GM23338 (cell line): ENCODE results near the gene OR51I1. TPM values are rescaled to one million over a fixed set of nuclear protein-coding genes. Genes with fewer than 3 reads are reported as not detected.

Experiments
- ATAC-seq: fragments of 200-7000 bp; cut with Tn5 transposase; 3 replicates; pipeline ENCODE4 v1.9.1; 2020
- DNase-seq: peaks from one replicate; pipeline ENCODE4 v3.0.0-alpha.2; 2015; ENCODE audit warnings: low spot score
- H2AFZ ChIP-seq: fragments of 200-600 bp; sonication (generic); 2 replicates; pipeline ENCODE4 v1.8.0; 2016; ENCODE audit warnings: antibody characterized with exemption, mild to moderate bottlenecking, moderate library complexity
- H3F3A ChIP-seq: fragments of 200-600 bp; sonication (generic); replicated peaks from 2 replicates; pipeline ENCODE4 v1.8.0; 2017; ENCODE audit warnings: antibody characterized with exemption, mixed run types, low read depth
- H3K27ac ChIP-seq: fragments of 200-600 bp; sonication (generic); 2 replicates; pipeline ENCODE4 v1.6.1; 2016; ENCODE audit warnings: low read depth
- H3K27me3 ChIP-seq: fragments of 200-600 bp; sonication (generic); 2 replicates; pipeline ENCODE4 v1.8.0; 2016; ENCODE audit warnings: mild to moderate bottlenecking, mixed run types, moderate library complexity; ENCODE audit not compliant: insufficient read depth
- H3K36me3 ChIP-seq: fragments of 200-600 bp; sonication (generic); 2 replicates; pipeline ENCODE4 v1.8.0; 2016; ENCODE audit warnings: mild to moderate bottlenecking; ENCODE audit not compliant: insufficient read depth
- H3K4me1 ChIP-seq: fragments of 200-600 bp; sonication (generic); 2 replicates; pipeline ENCODE4 v1.8.0; 2016; ENCODE audit warnings: mild to moderate bottlenecking, moderate library complexity; ENCODE audit not compliant: insufficient read depth
- H3K4me2 ChIP-seq: fragments of 200-600 bp; sonication (generic); 2 replicates; pipeline ENCODE4 v1.7.1; 2017; ENCODE audit warnings: mixed run types
- H3K4me3 ChIP-seq: fragments of 200-600 bp; sonication (generic); 2 replicates; pipeline ENCODE4 v1.6.1; 2016; ENCODE audit warnings: mixed run types
- H3K79me2 ChIP-seq: fragments of 200-600 bp; sonication (generic); replicated peaks from 2 replicates; pipeline ENCODE4 v1.8.0; 2017; ENCODE audit warnings: mild to moderate bottlenecking; ENCODE audit not compliant: insufficient read depth
- H3K9me2 ChIP-seq: fragments of 200-600 bp; sonication (generic); 2 replicates; pipeline ENCODE4 v1.8.0; 2017; ENCODE audit not compliant: insufficient read depth
- H4K20me1 ChIP-seq: fragments of 200-600 bp; sonication (generic); replicated peaks from 2 replicates; pipeline ENCODE4 v1.8.0; 2017; ENCODE audit warnings: mild to moderate bottlenecking; ENCODE audit not compliant: insufficient read depth
- H3K27ac Mint-ChIP-seq: 2 replicates; pipeline ENCODE4 v1.8.0; 2020; ENCODE audit warnings: inconsistent platforms, mild to moderate bottlenecking, moderate library complexity, mixed read lengths
- H3K27me3 Mint-ChIP-seq: 3 replicates; pipeline ENCODE4 v1.8.0; 2022; ENCODE audit warnings: low read depth, mild to moderate bottlenecking, moderate library complexity, mixed read lengths, inconsistent platforms; ENCODE audit not compliant: insufficient read depth, poor library complexity
- H3K36me3 Mint-ChIP-seq: 3 replicates; pipeline ENCODE4 v1.8.0; 2021; ENCODE audit warnings: low read depth, mild to moderate bottlenecking, inconsistent platforms, moderate library complexity, mixed read lengths
- H3K4me1 Mint-ChIP-seq: 3 replicates; pipeline ENCODE4 v1.8.0; 2020; ENCODE audit warnings: mild to moderate bottlenecking, inconsistent platforms, mixed read lengths
- H3K4me3 Mint-ChIP-seq: 3 replicates; pipeline ENCODE4 v1.8.0; 2021; ENCODE audit warnings: moderate library complexity, mild to moderate bottlenecking, inconsistent platforms, mixed read lengths
- H3K9me3 Mint-ChIP-seq: 3 replicates; pipeline ENCODE4 v1.8.0; 2020; ENCODE audit warnings: moderate library complexity, mild to moderate bottlenecking, inconsistent platforms, mixed read lengths
- EZH2 ChIP-seq: fragments of 200-600 bp; sonication (generic); IDR thresholded peaks from one replicate; pipeline ENCODE4 v1.8.0; 2017; ENCODE audit warnings: antibody characterized with exemption, mild to moderate bottlenecking, low read depth; ENCODE audit not compliant: unreplicated experiment
- JUNB ChIP-seq: IDR thresholded peaks from one replicate; pipeline ENCODE4 v1.6.1; 2016; ENCODE audit warnings: antibody characterized with exemption; ENCODE audit not compliant: unreplicated experiment
- NANOG ChIP-seq: IDR thresholded peaks from 2 replicates; pipeline ENCODE4 v1.6.1; 2016; ENCODE audit warnings: antibody characterized with exemption, borderline replicate concordance
- POLR2AphosphoS5 ChIP-seq: IDR thresholded peaks from 2 replicates; pipeline ENCODE4 v1.6.1; 2016; ENCODE audit warnings: antibody characterized with exemption, low read depth
- STAT1 ChIP-seq: IDR thresholded peaks from one replicate; pipeline ENCODE4 v1.6.1; 2016; ENCODE audit warnings: antibody characterized with exemption; ENCODE audit not compliant: unreplicated experiment
- ZNF114 ChIP-seq: fragments of 250-450 bp; sonication (Bioruptor Pico); IDR thresholded peaks from 2 replicates; pipeline ENCODE4 v1.5.0; 2020; ENCODE audit warnings: mild to moderate bottlenecking, moderate library complexity
- polyA plus RNA-seq: library from polyadenylated mRNA; unstranded; fragments of >200 nt; fragmentation: Nextera tagmentation; extraction: Ambion mirVana; gene quantifications from 2 replicates; pipeline ENCODE4 v1.2.1, GENCODE V29; 2016
- total RNA-seq: library from RNA; depleted of rRNA; stranded (reverse); fragments of >200 nt; shearing (Covaris generic); gene quantifications from 2 replicates; pipeline ENCODE4 v1.2.3, GENCODE V29; 2014
- TF ChIP-seq, protein P1 (sequence below): fragments of 250-450 bp; sonication (Bioruptor Pico); IDR thresholded peaks from 2 replicates; pipeline ENCODE4 v1.5.0; 2020; ENCODE audit warnings: mild to moderate bottlenecking, moderate library complexity
- TF ChIP-seq, protein P2 (sequence below), 2 experiments: fragments of 200-600 bp in 1 of 2; sonication (generic) in 1 of 2; conservative IDR thresholded peaks; 2 replicates each; pipeline versions ENCODE4 v1.5.1 to v1.6.1; 2016 to 2017; ENCODE audit warnings: antibody characterized with exemption in 2 of 2, low read depth in 2 of 2, mild to moderate bottlenecking in 2 of 2, moderate library complexity in 1 of 2

The OR51I1 gene
- total and polyA plus RNA-seq, 2 experiments from 2014 or later = 1.1 TPM; not detected in 1

DNA sequence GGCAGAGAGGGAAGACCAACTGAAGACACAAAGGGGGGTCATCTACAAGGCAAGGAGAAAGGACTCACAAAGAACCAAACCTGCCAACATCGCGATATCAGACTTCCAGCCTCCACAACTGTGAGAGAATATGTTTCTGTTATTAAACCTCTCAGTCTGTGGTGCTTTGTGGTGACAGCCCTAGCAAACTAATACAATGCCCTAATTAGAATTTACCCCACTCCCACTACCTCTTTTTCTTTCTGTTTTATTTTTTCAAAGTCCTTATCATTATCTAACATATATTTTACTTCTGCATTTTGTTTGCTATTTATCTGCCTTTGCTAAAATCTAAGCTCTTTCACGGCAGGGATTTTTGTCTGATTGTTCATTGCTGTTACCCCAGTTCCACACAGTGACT is 44.7 kb upstream of the OR51I1 start:
- H3K27me3 Mint-ChIP-seq = peaks cover 1% of the 10 kb centered on the region
- Histone ChIP-seq H3K27ac (no peak overlapping the region), H3K4me3 (no peak overlapping the region), H4K20me1 (no peaks in the 10 kb centered on the region), H2AFZ (peak overlapping the region; percentile 69), H3K27me3 (no peaks in the 10 kb centered on the region), H3K79me2 (no peaks in the 10 kb centered on the region), H3K4me2 (no peak overlapping the region), H3K9me2 (peaks cover 3% of the 10 kb centered on the region; the same call in 1 of the 2 replicates), H3K36me3 (no peaks in the 10 kb centered on the region), H3F3A (no peaks in the 10 kb centered on the region), H3K4me1 (no peaks in the 10 kb centered on the region)
- no peak overlapping the region for H3K4me3 Mint-ChIP-seq
- no peaks in the 10 kb centered on the region for H3K36me3 Mint-ChIP-seq
- no peaks in the 10 kb centered on the region for H3K4me1 Mint-ChIP-seq
- no peak overlapping the region for H3K27ac Mint-ChIP-seq
- ATAC-seq (no peak), DNase-seq (no peak)
- no peaks in the 10 kb centered on the region for H3K9me3 Mint-ChIP-seq
- TF ChIP-seq EZH2 = no peak
- no peak for TF ChIP-seq STAT1
- TF ChIP-seq JUNB = no peak
- no peak for TF ChIP-seq NANOG
- TF ChIP-seq ZNF114 = no peak
- TF ChIP-seq, protein P1, sequence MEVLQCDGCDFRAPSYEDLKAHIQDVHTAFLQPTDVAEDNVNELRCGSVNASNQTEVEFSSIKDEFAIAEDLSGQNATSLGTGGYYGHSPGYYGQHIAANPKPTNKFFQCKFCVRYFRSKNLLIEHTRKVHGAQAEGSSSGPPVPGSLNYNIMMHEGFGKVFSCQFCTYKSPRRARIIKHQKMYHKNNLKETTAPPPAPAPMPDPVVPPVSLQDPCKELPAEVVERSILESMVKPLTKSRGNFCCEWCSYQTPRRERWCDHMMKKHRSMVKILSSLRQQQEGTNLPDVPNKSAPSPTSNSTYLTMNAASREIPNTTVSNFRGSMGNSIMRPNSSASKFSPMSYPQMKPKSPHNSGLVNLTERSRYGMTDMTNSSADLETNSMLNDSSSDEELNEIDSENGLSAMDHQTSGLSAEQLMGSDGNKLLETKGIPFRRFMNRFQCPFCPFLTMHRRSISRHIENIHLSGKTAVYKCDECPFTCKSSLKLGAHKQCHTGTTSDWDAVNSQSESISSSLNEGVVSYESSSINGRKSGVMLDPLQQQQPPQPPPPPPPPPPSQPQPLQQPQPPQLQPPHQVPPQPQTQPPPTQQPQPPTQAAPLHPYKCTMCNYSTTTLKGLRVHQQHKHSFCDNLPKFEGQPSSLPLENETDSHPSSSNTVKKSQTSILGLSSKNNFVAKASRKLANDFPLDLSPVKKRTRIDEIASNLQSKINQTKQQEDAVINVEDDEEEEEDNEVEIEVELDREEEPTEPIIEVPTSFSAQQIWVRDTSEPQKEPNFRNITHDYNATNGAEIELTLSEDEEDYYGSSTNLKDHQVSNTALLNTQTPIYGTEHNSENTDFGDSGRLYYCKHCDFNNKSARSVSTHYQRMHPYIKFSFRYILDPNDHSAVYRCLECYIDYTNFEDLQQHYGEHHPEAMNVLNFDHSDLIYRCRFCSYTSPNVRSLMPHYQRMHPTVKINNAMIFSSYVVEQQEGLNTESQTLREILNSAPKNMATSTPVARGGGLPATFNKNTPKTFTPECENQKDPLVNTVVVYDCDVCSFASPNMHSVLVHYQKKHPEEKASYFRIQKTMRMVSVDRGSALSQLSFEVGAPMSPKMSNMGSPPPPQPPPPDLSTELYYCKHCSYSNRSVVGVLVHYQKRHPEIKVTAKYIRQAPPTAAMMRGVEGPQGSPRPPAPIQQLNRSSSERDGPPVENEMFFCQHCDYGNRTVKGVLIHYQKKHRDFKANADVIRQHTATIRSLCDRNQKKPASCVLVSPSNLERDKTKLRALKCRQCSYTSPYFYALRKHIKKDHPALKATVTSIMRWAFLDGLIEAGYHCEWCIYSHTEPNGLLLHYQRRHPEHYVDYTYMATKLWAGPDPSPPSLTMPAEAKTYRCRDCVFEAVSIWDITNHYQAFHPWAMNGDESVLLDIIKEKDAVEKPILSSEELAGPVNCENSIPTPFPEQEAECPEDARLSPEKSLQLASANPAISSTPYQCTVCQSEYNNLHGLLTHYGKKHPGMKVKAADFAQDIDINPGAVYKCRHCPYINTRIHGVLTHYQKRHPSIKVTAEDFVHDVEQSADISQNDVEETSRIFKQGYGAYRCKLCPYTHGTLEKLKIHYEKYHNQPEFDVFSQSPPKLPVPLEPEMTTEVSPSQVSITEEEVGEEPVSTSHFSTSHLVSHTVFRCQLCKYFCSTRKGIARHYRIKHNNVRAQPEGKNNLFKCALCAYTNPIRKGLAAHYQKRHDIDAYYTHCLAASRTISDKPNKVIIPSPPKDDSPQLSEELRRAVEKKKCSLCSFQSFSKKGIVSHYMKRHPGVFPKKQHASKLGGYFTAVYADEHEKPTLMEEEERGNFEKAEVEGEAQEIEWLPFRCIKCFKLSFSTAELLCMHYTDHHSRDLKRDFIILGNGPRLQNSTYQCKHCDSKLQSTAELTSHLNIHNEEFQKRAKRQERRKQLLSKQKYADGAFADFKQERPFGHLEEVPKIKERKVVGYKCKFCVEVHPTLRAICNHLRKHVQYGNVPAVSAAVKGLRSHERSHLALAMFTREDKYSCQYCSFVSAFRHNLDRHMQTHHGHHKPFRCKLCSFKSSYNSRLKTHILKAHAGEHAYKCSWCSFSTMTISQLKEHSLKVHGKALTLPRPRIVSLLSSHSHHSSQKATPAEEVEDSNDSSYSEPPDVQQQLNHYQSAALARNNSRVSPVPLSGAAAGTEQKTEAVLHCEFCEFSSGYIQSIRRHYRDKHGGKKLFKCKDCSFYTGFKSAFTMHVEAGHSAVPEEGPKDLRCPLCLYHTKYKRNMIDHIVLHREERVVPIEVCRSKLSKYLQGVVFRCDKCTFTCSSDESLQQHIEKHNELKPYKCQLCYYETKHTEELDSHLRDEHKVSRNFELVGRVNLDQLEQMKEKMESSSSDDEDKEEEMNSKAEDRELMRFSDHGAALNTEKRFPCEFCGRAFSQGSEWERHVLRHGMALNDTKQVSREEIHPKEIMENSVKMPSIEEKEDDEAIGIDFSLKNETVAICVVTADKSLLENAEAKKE (CRISPR knock-in tag) = no peak

DNA sequence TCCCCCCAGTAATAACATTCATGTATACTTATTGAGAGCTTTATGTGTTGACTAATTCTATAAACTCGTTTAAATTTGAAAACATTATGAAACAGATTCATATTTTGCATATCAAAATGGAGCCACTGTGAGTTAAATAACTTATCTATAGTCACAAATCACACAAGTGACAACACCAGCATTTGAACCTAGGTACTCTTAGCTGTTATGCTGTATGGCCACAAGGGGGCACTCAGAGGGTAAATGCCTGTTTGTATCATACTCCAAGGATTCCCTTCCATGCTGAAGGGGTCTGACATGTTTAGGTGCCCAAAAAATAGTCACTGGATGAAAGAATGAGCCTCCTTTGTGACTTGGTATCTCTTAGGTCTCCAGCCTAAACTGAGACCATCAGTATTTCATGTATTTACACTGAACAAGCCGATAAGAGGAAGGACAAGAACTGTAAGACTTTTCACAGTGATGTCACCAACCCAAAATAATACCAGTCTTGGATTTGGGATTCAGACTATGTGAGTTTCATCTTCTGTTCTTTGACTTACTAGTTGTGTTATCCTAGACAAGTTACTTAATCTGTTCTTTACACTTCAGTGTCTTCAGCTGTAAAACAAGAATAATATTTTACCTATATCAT is 35.0 kb upstream of the OR51I1 start:
- H3K36me3 Mint-ChIP-seq = peaks cover 3% of the 10 kb centered on the region; the same call in 2 of the 3 replicates
- H3K27ac Mint-ChIP-seq = no peak overlapping the region
- Histone ChIP-seq H3K4me1 (no peaks in the 10 kb centered on the region), H3K27ac (no peak overlapping the region), H2AFZ (no peak overlapping the region), H3K27me3 (no peaks in the 10 kb centered on the region), H3K9me2 (no peaks in the 10 kb centered on the region), H3K4me2 (no peak overlapping the region), H3K36me3 (no peaks in the 10 kb centered on the region), H3K79me2 (no peaks in the 10 kb centered on the region), H3K4me3 (no peak overlapping the region), H4K20me1 (no peaks in the 10 kb centered on the region), H3F3A (no peaks in the 10 kb centered on the region)
- H3K4me3 Mint-ChIP-seq = no peak overlapping the region
- no peaks in the 10 kb centered on the region for H3K4me1 Mint-ChIP-seq
- H3K9me3 Mint-ChIP-seq = peaks cover 9% of the 10 kb centered on the region
- peaks cover 2% of the 10 kb centered on the region for H3K27me3 Mint-ChIP-seq
- TF ChIP-seq, protein P2, sequence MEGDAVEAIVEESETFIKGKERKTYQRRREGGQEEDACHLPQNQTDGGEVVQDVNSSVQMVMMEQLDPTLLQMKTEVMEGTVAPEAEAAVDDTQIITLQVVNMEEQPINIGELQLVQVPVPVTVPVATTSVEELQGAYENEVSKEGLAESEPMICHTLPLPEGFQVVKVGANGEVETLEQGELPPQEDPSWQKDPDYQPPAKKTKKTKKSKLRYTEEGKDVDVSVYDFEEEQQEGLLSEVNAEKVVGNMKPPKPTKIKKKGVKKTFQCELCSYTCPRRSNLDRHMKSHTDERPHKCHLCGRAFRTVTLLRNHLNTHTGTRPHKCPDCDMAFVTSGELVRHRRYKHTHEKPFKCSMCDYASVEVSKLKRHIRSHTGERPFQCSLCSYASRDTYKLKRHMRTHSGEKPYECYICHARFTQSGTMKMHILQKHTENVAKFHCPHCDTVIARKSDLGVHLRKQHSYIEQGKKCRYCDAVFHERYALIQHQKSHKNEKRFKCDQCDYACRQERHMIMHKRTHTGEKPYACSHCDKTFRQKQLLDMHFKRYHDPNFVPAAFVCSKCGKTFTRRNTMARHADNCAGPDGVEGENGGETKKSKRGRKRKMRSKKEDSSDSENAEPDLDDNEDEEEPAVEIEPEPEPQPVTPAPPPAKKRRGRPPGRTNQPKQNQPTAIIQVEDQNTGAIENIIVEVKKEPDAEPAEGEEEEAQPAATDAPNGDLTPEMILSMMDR (conservative IDR thresholded peaks at IDR 0.05; ENCODE audit: low read depth in 2 of 2) = peak; percentile 87 to 95
- no peak for TF ChIP-seq POLR2AphosphoS5
- TF ChIP-seq ZNF114 = no peak
- no peak for TF ChIP-seq STAT1
- TF ChIP-seq NANOG = no peak
- DNase-seq (peak; percentile 81), ATAC-seq (peak; percentile 89)
